Measurements from ENCODE around the gene XRCC4.

XRCC4 gene

DNA sequence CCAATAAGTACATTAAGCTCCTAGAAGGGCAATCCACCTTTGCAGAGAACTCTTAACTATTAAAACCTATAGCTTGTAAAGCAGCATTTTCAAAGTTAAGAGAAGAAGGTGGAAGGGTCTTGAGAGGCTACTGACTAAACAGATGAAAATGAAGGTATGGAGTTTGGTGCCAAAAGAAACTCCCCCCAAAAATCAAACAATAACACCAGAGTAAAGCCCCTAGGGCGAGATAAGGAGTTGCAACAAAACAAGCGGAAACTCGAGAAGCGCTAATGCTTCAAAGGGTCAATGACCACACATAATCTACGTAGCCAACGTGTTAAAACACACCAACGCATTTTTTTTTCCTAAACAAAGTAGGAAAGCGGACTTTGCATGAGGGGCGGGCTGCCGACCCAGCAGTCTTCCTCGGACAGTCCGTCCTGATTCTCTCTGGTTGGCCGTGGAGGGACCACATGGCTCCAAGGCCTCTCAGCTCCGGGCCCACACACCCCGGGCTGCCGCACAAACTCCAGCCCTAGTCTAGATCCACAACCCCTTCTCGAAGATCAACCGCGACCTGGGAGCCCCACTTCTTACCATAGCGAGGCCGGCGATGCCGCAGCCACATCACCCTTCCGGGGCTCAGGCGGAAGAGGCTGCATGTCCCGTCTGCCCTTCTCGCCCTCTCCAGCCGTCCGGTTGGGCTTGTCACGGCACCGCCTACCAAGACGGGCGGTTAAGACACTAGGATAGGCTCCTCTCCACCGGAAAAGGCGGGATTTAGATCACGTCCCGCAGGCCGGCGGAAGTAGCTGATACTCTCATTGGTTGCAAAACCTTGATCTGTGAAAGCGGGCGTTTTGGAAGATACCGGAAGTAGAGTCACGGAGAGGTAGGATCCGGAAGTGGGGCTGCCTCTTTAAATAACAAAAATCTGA, at the start of gene XRCC4, which contains the start of gene TMEM167A:
Gene XRCC4, plus strand, starts transcription at position 806 of the 920 bp plus-strand sequence. CDS start 27,373 bp downstream, outside the sequence.
Gene TMEM167A, minus strand, starts transcription at position 653 of the 920 bp plus-strand sequence. Its CDS starts 71 bp downstream, at position 582.
- ChIA-PET POLR2A (interaction anchor here (0.6 to 1.0 kb wide), 5 partner anchors 19 to 396 kb away, joined by 3 to 4 read pairs (median 4); no protein-coding TSS in a partner anchor), CTCF (interaction anchor here (0.6 to 1.7 kb wide), 5 partner anchors 9 to 794 kb away, joined by 3 to 6 read pairs (median 4); no protein-coding TSS in a partner anchor)
- Histone ChIP-seq H3K9me3 (ENCODE audit: control insufficient read depth, insufficient read depth, low read depth, low read length) (no peaks in the 10 kb centered on the region), H3K4me3 (ENCODE audit: low read depth, low read length) (peak within 1 kb of the TSS; percentile 98), H3K36me3 (ENCODE audit: control insufficient read depth in 2 of 2, insufficient read depth in 1 of 2, low read length in 2 of 2) (peaks cover 5 to 13% of the 10 kb centered on the region in 2 experiments), H3K4me1 (ENCODE audit: control insufficient read depth, insufficient read depth, low read length) (peaks cover 3% of the 10 kb centered on the region; the same call in 1 of the 2 replicates), H3K27ac (ENCODE audit: extremely low read depth, low read depth, low read length) (peak within 1 kb of the TSS; percentile 61)
- TF ChIP-seq ZNF510 (tag by site-specific recombination; IDR thresholded peaks at IDR 0.05; ENCODE audit: insufficient replicate concordance) (no peak), HOXD13 (CRISPR knock-in tag; IDR thresholded peaks at IDR 0.05; ENCODE audit: borderline replicate concordance) (no peak), OVOL3 (tag by site-specific recombination; IDR thresholded peaks at IDR 0.05) (no peak), ZNF391 (tag by site-specific recombination; IDR thresholded peaks at IDR 0.05; ENCODE audit: borderline replicate concordance, low read depth) (no peak; the same call in 1 of the 2 replicates), ZNF610 (tag by site-specific recombination; IDR thresholded peaks at IDR 0.05; ENCODE audit: borderline replicate concordance) (no peak), ZNF514 (tag by site-specific recombination; IDR thresholded peaks at IDR 0.05) (no peak), ZNF121 (tag by site-specific recombination; IDR thresholded peaks at IDR 0.05) (no peak), ZBTB8A (tag by site-specific recombination; IDR thresholded peaks at IDR 0.05) (peak; percentile 93), ZFP69B (tag by site-specific recombination; IDR thresholded peaks at IDR 0.05) (peak; percentile 11; the same call in 1 of the 2 replicates), RBAK (tag by site-specific recombination; IDR thresholded peaks at IDR 0.05) (no peak), ZNF791 (tag by site-specific recombination; IDR thresholded peaks at IDR 0.05) (no peak), TRIM28 (IDR thresholded peaks at IDR 0.05; ENCODE audit: borderline replicate concordance, low read length) (no peak), ZNF558 (tag by site-specific recombination; IDR thresholded peaks at IDR 0.05) (no peak), ZNF670 (tag by site-specific recombination; IDR thresholded peaks at IDR 0.05; ENCODE audit: low read depth) (no peak), ZNF157 (tag by site-specific recombination; IDR thresholded peaks at IDR 0.05) (no peak), ZNF132 (tag by site-specific recombination; IDR thresholded peaks at IDR 0.05; ENCODE audit: borderline replicate concordance) (no peak), ZNF747 (tag by site-specific recombination; IDR thresholded peaks at IDR 0.05) (no peak), ZBTB7A (tag by site-specific recombination; IDR thresholded peaks at IDR 0.05; ENCODE audit: low read depth) (no peak), ZFP41 (tag by site-specific recombination; IDR thresholded peaks at IDR 0.05; ENCODE audit: borderline replicate concordance) (no peak), ZNF664 (tag by site-specific recombination; IDR thresholded peaks at IDR 0.05) (no peak)
- TF ChIP-seq, protein P1, sequence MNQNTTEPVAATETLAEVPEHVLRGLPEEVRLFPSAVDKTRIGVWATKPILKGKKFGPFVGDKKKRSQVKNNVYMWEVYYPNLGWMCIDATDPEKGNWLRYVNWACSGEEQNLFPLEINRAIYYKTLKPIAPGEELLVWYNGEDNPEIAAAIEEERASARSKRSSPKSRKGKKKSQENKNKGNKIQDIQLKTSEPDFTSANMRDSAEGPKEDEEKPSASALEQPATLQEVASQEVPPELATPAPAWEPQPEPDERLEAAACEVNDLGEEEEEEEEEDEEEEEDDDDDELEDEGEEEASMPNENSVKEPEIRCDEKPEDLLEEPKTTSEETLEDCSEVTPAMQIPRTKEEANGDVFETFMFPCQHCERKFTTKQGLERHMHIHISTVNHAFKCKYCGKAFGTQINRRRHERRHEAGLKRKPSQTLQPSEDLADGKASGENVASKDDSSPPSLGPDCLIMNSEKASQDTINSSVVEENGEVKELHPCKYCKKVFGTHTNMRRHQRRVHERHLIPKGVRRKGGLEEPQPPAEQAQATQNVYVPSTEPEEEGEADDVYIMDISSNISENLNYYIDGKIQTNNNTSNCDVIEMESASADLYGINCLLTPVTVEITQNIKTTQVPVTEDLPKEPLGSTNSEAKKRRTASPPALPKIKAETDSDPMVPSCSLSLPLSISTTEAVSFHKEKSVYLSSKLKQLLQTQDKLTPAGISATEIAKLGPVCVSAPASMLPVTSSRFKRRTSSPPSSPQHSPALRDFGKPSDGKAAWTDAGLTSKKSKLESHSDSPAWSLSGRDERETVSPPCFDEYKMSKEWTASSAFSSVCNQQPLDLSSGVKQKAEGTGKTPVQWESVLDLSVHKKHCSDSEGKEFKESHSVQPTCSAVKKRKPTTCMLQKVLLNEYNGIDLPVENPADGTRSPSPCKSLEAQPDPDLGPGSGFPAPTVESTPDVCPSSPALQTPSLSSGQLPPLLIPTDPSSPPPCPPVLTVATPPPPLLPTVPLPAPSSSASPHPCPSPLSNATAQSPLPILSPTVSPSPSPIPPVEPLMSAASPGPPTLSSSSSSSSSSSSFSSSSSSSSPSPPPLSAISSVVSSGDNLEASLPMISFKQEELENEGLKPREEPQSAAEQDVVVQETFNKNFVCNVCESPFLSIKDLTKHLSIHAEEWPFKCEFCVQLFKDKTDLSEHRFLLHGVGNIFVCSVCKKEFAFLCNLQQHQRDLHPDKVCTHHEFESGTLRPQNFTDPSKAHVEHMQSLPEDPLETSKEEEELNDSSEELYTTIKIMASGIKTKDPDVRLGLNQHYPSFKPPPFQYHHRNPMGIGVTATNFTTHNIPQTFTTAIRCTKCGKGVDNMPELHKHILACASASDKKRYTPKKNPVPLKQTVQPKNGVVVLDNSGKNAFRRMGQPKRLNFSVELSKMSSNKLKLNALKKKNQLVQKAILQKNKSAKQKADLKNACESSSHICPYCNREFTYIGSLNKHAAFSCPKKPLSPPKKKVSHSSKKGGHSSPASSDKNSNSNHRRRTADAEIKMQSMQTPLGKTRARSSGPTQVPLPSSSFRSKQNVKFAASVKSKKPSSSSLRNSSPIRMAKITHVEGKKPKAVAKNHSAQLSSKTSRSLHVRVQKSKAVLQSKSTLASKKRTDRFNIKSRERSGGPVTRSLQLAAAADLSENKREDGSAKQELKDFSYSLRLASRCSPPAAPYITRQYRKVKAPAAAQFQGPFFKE (tag by site-specific recombination; IDR thresholded peaks at IDR 0.05; ENCODE audit: borderline replicate concordance), result no peak
- TF ChIP-seq, protein P2, sequence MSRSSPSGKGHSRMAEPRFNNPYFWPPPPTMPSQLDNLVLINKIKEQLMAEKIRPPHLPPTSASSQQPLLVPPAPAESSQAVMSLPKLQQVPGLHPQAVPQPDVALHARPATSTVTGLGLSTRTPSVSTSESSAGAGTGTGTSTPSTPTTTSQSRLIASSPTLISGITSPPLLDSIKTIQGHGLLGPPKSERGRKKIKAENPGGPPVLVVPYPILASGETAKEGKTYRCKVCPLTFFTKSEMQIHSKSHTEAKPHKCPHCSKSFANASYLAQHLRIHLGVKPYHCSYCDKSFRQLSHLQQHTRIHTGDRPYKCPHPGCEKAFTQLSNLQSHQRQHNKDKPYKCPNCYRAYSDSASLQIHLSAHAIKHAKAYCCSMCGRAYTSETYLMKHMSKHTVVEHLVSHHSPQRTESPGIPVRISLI (tag by site-specific recombination; IDR thresholded peaks at IDR 0.05), result no peak
- TF ChIP-seq, protein P3, sequence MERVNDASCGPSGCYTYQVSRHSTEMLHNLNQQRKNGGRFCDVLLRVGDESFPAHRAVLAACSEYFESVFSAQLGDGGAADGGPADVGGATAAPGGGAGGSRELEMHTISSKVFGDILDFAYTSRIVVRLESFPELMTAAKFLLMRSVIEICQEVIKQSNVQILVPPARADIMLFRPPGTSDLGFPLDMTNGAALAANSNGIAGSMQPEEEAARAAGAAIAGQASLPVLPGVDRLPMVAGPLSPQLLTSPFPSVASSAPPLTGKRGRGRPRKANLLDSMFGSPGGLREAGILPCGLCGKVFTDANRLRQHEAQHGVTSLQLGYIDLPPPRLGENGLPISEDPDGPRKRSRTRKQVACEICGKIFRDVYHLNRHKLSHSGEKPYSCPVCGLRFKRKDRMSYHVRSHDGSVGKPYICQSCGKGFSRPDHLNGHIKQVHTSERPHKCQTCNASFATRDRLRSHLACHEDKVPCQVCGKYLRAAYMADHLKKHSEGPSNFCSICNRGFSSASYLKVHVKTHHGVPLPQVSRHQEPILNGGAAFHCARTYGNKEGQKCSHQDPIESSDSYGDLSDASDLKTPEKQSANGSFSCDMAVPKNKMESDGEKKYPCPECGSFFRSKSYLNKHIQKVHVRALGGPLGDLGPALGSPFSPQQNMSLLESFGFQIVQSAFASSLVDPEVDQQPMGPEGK (tag by site-specific recombination; IDR thresholded peaks at IDR 0.05), result no peak
- TF ChIP-seq, protein P4, sequence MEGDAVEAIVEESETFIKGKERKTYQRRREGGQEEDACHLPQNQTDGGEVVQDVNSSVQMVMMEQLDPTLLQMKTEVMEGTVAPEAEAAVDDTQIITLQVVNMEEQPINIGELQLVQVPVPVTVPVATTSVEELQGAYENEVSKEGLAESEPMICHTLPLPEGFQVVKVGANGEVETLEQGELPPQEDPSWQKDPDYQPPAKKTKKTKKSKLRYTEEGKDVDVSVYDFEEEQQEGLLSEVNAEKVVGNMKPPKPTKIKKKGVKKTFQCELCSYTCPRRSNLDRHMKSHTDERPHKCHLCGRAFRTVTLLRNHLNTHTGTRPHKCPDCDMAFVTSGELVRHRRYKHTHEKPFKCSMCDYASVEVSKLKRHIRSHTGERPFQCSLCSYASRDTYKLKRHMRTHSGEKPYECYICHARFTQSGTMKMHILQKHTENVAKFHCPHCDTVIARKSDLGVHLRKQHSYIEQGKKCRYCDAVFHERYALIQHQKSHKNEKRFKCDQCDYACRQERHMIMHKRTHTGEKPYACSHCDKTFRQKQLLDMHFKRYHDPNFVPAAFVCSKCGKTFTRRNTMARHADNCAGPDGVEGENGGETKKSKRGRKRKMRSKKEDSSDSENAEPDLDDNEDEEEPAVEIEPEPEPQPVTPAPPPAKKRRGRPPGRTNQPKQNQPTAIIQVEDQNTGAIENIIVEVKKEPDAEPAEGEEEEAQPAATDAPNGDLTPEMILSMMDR (tag by site-specific recombination; IDR thresholded peaks at IDR 0.05), result no peak
- TF ChIP-seq, protein P5, sequence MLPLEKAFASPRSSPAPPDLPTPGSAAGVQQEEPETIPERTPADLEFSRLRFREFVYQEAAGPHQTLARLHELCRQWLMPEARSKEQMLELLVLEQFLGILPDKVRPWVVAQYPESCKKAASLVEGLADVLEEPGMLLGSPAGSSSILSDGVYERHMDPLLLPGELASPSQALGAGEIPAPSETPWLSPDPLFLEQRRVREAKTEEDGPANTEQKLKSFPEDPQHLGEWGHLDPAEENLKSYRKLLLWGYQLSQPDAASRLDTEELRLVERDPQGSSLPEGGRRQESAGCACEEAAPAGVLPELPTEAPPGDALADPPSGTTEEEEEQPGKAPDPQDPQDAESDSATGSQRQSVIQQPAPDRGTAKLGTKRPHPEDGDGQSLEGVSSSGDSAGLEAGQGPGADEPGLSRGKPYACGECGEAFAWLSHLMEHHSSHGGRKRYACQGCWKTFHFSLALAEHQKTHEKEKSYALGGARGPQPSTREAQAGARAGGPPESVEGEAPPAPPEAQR (tag by site-specific recombination; IDR thresholded peaks at IDR 0.05), result no peak
